ENCODE measurements around the gene ANKRD13A.
"Not testable (repeated sequence)": the region's sequence is repeated elsewhere in the genome, so short reads cannot be mapped to it uniquely, and the experiment has no call there.

The ANKRD13A gene

DNA sequence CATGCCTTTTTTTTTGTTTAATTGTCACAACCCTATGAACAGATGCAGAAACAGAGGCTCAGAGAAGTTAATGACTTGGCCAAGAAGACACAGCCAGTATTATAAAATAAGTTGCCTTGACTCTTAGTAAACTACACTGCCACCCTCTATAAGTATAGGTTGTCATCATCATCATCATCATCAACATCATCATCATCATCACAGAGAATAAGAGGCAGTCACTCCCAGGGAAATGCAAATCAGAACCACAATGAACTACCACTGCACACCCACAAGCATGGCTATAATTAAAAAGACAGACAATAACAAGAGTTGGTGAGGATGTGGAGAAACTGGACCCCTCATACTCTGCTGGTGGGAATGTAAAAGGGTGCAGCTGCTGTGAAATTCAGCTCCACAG is 72.3 kb downstream of the ANKRD13A start:
- no peak overlapping the region for H3K4me3 ChIP-seq (IDR thresholded peaks at IDR 0.05; ENCODE audit: insufficient read depth, low read depth, low read length)
- H3K27me3 ChIP-seq (ENCODE audit: insufficient read depth, low read depth): no peaks in the 10 kb centered on the region
- H2AFZ ChIP-seq (ENCODE audit: low read depth): no peak overlapping the region
- H3K36me3 ChIP-seq (ENCODE audit: insufficient read depth): no peaks in the 10 kb centered on the region
- H3K9ac ChIP-seq: no peak overlapping the region
- no peak overlapping the region for H3K27ac ChIP-seq
- H3K79me2 ChIP-seq (ENCODE audit: insufficient read depth, low read depth): no peaks in the 10 kb centered on the region
- H3K4me1 ChIP-seq (ENCODE audit: low read depth, poor library complexity, severe bottlenecking): no peaks in the 10 kb centered on the region
- TF ChIP-seq, protein P1, sequence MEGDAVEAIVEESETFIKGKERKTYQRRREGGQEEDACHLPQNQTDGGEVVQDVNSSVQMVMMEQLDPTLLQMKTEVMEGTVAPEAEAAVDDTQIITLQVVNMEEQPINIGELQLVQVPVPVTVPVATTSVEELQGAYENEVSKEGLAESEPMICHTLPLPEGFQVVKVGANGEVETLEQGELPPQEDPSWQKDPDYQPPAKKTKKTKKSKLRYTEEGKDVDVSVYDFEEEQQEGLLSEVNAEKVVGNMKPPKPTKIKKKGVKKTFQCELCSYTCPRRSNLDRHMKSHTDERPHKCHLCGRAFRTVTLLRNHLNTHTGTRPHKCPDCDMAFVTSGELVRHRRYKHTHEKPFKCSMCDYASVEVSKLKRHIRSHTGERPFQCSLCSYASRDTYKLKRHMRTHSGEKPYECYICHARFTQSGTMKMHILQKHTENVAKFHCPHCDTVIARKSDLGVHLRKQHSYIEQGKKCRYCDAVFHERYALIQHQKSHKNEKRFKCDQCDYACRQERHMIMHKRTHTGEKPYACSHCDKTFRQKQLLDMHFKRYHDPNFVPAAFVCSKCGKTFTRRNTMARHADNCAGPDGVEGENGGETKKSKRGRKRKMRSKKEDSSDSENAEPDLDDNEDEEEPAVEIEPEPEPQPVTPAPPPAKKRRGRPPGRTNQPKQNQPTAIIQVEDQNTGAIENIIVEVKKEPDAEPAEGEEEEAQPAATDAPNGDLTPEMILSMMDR (conservative IDR thresholded peaks at IDR 0.05; ENCODE audit: low read depth, low read length): no peak
- no peak overlapping the region for H3K4me2 ChIP-seq
- H4K20me1 ChIP-seq (ENCODE audit: insufficient read depth): no peaks in the 10 kb centered on the region

DNA sequence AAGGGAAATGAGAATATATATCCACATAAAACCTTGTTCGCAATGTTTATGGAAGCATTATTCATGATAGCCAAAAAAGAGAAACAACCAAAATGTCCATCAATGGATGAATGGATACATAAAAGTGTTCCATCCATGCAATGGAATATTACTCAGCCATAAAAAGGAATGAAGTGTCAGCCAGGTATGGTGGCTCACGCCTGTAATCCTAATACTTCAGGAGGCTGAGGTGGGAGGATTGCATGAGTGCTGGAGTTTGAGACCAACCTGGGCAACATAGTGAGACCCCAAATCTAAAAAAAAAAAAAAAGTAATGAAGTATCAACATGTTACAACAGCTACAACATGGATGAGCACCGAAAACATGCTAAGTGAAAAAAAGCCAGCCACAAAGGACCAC is 72.7 kb downstream of the ANKRD13A start:
- H3K4me2 ChIP-seq: no peak overlapping the region

DNA sequence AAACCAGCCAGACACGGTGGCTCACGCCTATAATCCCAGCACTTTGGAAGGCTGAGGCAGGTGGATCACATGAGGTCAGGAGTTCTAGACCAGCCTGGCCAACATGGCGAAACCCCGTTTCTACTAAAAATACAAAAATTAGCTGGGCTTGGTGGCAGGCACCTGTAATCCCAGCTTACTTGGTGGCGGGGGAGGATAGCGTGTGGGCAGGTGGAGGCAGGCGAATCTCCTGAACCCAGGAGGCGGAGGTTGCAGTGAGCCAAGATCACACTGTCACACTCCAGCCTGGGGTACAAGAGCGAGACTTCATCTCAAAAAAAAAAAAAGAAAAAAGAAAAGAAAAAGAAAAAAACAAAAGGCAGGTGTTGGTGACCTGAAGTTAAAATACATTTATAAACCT is 73.4 kb downstream of the ANKRD13A start:
- H3K27ac ChIP-seq; H3K27me3 ChIP-seq (ENCODE audit: insufficient read depth, low read depth): not testable (repeated sequence)

More for the DNA sequence above, 72.7 kb downstream of the ANKRD13A start:
- H2AFZ ChIP-seq (ENCODE audit: low read depth): no peak overlapping the region
- H3K36me3 ChIP-seq (ENCODE audit: insufficient read depth): no peaks in the 10 kb centered on the region
- TF ChIP-seq, protein P1 (conservative IDR thresholded peaks at IDR 0.05; ENCODE audit: low read depth, low read length): no peak
- no peaks in the 10 kb centered on the region for H4K20me1 ChIP-seq (ENCODE audit: insufficient read depth)
- no peaks in the 10 kb centered on the region for H3K27me3 ChIP-seq (ENCODE audit: insufficient read depth, low read depth)
- no peaks in the 10 kb centered on the region for H3K79me2 ChIP-seq (ENCODE audit: insufficient read depth, low read depth)
- H3K4me1 ChIP-seq (ENCODE audit: low read depth, poor library complexity, severe bottlenecking): no peaks in the 10 kb centered on the region
- H3K9ac ChIP-seq: no peak overlapping the region
- H3K27ac ChIP-seq: no peak overlapping the region
- H3K4me3 ChIP-seq (IDR thresholded peaks at IDR 0.05; ENCODE audit: insufficient read depth, low read depth, low read length): no peak overlapping the region

DNA sequence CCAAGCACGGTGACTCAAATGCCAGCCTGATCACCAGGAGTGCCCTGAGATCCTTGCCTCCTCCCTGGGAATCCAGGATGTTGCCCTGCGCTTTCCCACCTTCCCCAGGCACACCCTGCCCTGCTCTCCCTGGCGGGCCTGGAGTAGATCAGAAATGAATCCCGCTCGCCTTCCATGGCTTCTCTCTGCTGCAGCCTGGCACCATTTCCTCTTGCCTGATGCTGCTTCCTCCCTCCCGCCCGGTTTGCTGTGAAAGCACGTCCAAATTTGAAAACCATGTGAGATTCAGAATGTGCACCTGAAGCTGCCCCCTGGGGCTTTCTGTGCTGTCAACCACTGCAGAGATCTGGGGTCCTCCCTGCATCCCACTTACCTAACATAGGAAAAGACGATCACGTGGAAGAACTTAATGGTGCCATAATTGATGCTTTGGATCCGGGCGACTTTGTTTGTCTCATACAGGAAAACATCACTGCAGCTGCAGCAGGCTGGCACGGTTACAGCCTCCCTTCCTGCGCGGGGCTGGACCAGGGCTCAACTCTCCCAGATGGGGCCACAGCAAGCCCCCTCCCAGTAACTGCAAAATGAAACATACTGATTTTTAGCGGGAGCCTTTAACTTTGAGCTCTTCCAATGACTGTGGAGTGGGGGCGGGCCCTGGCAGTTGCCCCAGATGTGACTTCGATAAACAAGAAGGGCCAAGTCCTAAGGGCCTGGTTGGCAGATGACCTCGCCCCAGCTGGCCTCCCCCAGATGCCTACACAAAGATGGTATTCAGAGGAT is 74.0 kb downstream of the ANKRD13A start:
- no peaks in the 10 kb centered on the region for H3K36me3 ChIP-seq (ENCODE audit: insufficient read depth)
- H3K9ac ChIP-seq: no peak overlapping the region
- H3K4me1 ChIP-seq (ENCODE audit: low read depth, poor library complexity, severe bottlenecking): no peaks in the 10 kb centered on the region
- no peak overlapping the region for H3K4me2 ChIP-seq
- H3K79me2 ChIP-seq (ENCODE audit: insufficient read depth, low read depth): no peaks in the 10 kb centered on the region
- H3K27me3 ChIP-seq (ENCODE audit: insufficient read depth, low read depth): no peaks in the 10 kb centered on the region
- H3K27ac ChIP-seq: no peak overlapping the region
- TF ChIP-seq, protein P1 (conservative IDR thresholded peaks at IDR 0.05; ENCODE audit: low read depth, low read length): no peak
- no peak overlapping the region for H3K4me3 ChIP-seq (IDR thresholded peaks at IDR 0.05; ENCODE audit: insufficient read depth, low read depth, low read length)
- H4K20me1 ChIP-seq (ENCODE audit: insufficient read depth): no peaks in the 10 kb centered on the region
- H2AFZ ChIP-seq (ENCODE audit: low read depth): no peak overlapping the region

More for the DNA sequence above, 73.4 kb downstream of the ANKRD13A start:
- not testable (repeated sequence) for H3K4me2 ChIP-seq; H4K20me1 ChIP-seq (ENCODE audit: insufficient read depth); H3K79me2 ChIP-seq (ENCODE audit: insufficient read depth, low read depth); H3K4me3 ChIP-seq (IDR thresholded peaks at IDR 0.05; ENCODE audit: insufficient read depth, low read depth, low read length); H3K4me1 ChIP-seq (ENCODE audit: low read depth, poor library complexity, severe bottlenecking); H3K9ac ChIP-seq; H2AFZ ChIP-seq (ENCODE audit: low read depth); H3K36me3 ChIP-seq (ENCODE audit: insufficient read depth)

DNA sequence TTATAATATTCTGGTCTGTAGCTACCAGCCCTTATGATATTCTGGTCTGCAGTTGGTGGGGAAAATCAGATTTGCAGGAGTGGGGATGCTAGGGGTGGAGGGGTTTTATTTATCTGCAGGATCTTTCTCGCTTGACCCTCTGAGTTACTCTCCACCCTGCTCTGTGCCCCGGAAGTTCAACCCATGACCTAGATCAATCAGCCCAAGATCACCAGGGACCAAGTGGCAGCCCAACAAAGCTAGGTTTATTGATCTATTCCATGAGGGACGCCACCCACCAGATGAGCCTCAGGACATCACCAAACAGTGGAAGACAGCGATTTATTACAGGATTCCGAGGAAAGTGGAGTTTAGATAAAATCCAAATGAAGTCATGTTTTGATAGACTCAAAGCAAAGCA is 74.9 kb downstream of the ANKRD13A start:
- no peak overlapping the region for H3K27ac ChIP-seq

More for the DNA sequence above, 74.9 kb downstream of the ANKRD13A start:
- no peaks in the 10 kb centered on the region for H3K27me3 ChIP-seq (ENCODE audit: insufficient read depth, low read depth)
- H3K4me1 ChIP-seq (ENCODE audit: low read depth, poor library complexity, severe bottlenecking): peaks cover 6% of the 10 kb centered on the region
- no peak overlapping the region for H2AFZ ChIP-seq (ENCODE audit: low read depth)
- no peak overlapping the region for H3K4me2 ChIP-seq
- H4K20me1 ChIP-seq (ENCODE audit: insufficient read depth): no peaks in the 10 kb centered on the region
- H3K9ac ChIP-seq: no peak overlapping the region
- no peak overlapping the region for H3K4me3 ChIP-seq (IDR thresholded peaks at IDR 0.05; ENCODE audit: insufficient read depth, low read depth, low read length)
- TF ChIP-seq, protein P1 (conservative IDR thresholded peaks at IDR 0.05; ENCODE audit: low read depth, low read length): no peak
- no peaks in the 10 kb centered on the region for H3K79me2 ChIP-seq (ENCODE audit: insufficient read depth, low read depth)
- H3K36me3 ChIP-seq (ENCODE audit: insufficient read depth): no peaks in the 10 kb centered on the region
